Peyer's patch (tissue), 4 donors: ENCODE data around the gene SFN. TPM values are rescaled to one million over a fixed set of nuclear protein-coding genes. Genes with fewer than 3 reads are reported as not detected.

ENCODE experiments used
- DNase-seq, 3 donors: peaks; one replicate each; pipeline ENCODE4 v3.0.0-alpha.2; 2017 to 2019
- H3K27ac ChIP-seq, 4 donors: fragments of 200-600 bp; sonication (generic); one replicate each; pipeline ENCODE4 v1.5.1; 2016 to 2019
- H3K27me3 ChIP-seq, 2 donors: fragments of 200-600 bp; sonication (generic); one replicate each; pipeline ENCODE4 v1.5.1; 2019
- H3K36me3 ChIP-seq, 3 donors: fragments of 200-600 bp; sonication (generic); one replicate each; pipeline ENCODE4 v1.5.1; 2016 to 2019
- H3K4me1 ChIP-seq, 4 donors: fragments of 200-600 bp; sonication (generic); one replicate each; pipeline ENCODE4 v1.5.1; 2016 to 2019
- H3K4me3 ChIP-seq, 4 donors: fragments of 200-600 bp; sonication (generic); 1 replicate in 3 of 4; 2 replicates in 1 of 4; pipeline ENCODE4 v1.5.1; 2016 to 2019; ENCODE audit warnings: mild to moderate bottlenecking in 1 of 4
- H3K9me3 ChIP-seq, 4 donors: fragments of 200-600 bp; sonication (generic); one replicate each; pipeline ENCODE4 v1.5.1; 2016 to 2019; ENCODE audit warnings: mild to moderate bottlenecking in 1 of 4
- CTCF ChIP-seq, 6 experiments: fragments of 450-650 bp in 4 of 6; fragments of 200-600 bp in 2 of 6; sonication (generic) in 1 of 6; IDR thresholded peaks; one replicate each; pipeline ENCODE4 v1.5.1; 2017 to 2019; ENCODE audit warnings: antibody characterized with exemption in 6 of 6, mild to moderate bottlenecking in 3 of 6, moderate library complexity in 1 of 6
- POLR2A ChIP-seq, 2 donors: fragments of 450-650 bp; IDR thresholded peaks; one replicate each; pipeline ENCODE4 v1.5.1; 2017; ENCODE audit warnings: antibody characterized with exemption in 2 of 2, mild to moderate bottlenecking in 2 of 2, moderate library complexity in 2 of 2
- total RNA-seq, 4 donors: library from RNA; depleted of rRNA; stranded (reverse); fragments of >200 nt; gene quantifications; one replicate each; pipeline ENCODE4 v1.1.0, GENCODE V29; 2016

SFN gene
- total RNA-seq, 4 donors from 2014 or later, result 19.8 to 66.6 (median 44.6) TPM

DNA sequence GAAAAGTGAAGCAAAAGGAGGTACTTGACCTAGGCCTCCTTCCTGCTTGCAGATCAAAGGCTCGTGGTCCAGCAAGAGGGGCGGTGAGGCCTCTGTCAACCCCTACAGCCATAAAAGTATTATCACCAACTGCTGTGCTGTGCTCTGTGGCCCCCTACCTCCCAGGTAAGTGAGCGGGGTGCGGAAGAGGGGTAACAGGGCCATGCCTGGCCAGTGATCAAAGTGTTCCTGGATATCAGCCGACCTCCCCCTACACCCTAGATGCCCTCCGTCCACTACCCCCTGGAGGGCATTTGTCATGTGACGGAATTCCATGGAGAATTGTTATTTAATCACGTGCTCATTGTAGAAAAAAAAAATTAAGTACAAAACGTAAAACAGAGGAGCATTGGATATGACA lies 10.2 kb upstream of the SFN start:
- Histone ChIP-seq H3K9me3 (no peaks in the 10 kb centered on the region), H3K4me3 (no peak overlapping the region), H3K4me1 (peaks cover 0 to 33% (median 2%) of the 10 kb centered on the region in 4 donors), H3K36me3 (peaks cover 0 to 56% (median 0%) of the 10 kb centered on the region in 3 donors), H3K27me3 (no peaks in the 10 kb centered on the region), H3K27ac (no peak overlapping the region)
- TF ChIP-seq CTCF (IDR thresholded peaks at IDR 0.05), result no peak
- no peak for TF ChIP-seq POLR2A (IDR thresholded peaks at IDR 0.05)
- DNase-seq, result no peak

DNA sequence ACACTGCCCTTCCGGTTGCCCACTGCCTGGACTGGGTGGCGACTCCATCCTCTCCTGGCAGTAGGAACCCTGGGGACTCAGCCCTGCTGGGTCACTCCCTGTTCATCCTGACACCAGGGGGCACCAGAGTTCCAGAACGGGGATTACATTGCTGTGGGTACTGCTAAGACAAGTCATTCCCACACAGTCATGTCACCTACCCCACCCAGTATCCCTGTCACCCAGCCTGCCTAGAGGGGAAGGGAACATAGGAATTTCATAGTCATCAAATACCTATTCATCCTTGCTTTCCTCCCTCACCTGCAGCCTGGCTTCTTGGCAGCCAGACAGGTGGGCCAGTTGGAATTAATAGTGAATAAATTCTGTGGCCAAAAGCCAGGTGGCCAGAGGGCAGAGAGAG lies 9.8 kb upstream of the SFN start:
- Histone ChIP-seq H3K4me1 (peaks cover 0 to 33% (median 2%) of the 10 kb centered on the region in 4 donors), H3K9me3 (no peaks in the 10 kb centered on the region), H3K4me3 (no peak overlapping the region), H3K36me3 (peaks cover 0 to 56% (median 0%) of the 10 kb centered on the region in 3 donors), H3K27me3 (no peaks in the 10 kb centered on the region), H3K27ac (no peak overlapping the region)
- peak; percentile 53 to 94 (median 83) for TF ChIP-seq CTCF (IDR thresholded peaks at IDR 0.05)
- peak in 1 of 2 donors; percentile 23 for TF ChIP-seq POLR2A (IDR thresholded peaks at IDR 0.05)
- peak; percentile 88 to 96 (median 90) for DNase-seq

DNA sequence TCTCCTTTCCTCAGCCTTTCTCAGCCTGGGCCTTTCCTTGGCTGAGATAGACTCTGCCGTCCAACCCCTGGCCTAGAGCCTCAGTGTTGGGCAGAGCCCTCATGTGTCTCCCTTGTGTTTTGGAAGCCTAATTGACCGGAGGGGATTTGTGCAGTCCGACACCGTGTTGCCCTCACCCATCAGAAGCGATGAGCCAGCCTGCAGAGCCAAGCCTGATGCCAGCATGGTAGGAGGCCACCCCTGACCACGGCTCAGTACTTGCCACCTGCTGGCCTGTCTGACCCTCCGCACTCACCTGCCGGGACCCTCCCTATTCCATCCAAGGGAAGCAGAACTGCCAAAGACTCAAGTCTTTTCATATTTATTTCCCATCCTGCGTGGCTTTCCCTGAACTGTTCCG lies 9.3 kb upstream of the SFN start:
- H3K4me3 ChIP-seq, result no peak overlapping the region
- H3K27me3 ChIP-seq, result no peaks in the 10 kb centered on the region
- peaks cover 0 to 56% (median 0%) of the 10 kb centered on the region in 3 donors for H3K36me3 ChIP-seq
- TF ChIP-seq POLR2A (IDR thresholded peaks at IDR 0.05), result no peak
- TF ChIP-seq CTCF (IDR thresholded peaks at IDR 0.05), result no peak
- peaks cover 0 to 29% (median under 1%) of the 10 kb centered on the region in 4 donors for H3K4me1 ChIP-seq
- no peak overlapping the region for H3K27ac ChIP-seq
- DNase-seq, result no peak
- no peaks in the 10 kb centered on the region for H3K9me3 ChIP-seq

DNA sequence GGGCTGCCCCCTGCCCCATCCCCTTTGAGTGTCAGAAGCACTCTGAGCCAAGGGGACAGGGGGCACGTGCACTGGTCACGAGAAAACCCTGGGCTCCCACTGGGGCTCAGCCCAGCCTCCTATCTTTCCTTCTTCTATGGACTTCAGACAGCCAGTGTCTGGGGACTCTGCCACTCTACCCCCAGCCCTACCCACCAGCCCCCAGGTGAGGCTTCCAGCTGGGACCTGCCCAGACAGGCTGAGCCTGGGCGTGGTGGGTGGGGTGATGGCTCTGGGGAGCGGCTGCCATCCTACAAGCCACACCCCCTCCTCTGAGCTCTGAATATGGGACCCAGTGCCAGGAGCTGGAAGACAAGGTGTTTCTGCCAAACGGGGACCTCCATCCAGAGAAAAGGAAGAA lies 8.0 kb upstream of the SFN start:
- TF ChIP-seq POLR2A (IDR thresholded peaks at IDR 0.05) (no peak), CTCF (IDR thresholded peaks at IDR 0.05) (no peak)
- H3K36me3 ChIP-seq, result peaks cover 0 to 53% (median 0%) of the 10 kb centered on the region in 3 donors
- no peaks in the 10 kb centered on the region for H3K9me3 ChIP-seq
- no peak overlapping the region for H3K4me3 ChIP-seq
- H3K27me3 ChIP-seq, result no peaks in the 10 kb centered on the region
- DNase-seq, result peak in 2 of 3 donors; percentile 69 to 75
- H3K4me1 ChIP-seq, result peaks cover 0 to 19% (median 0%) of the 10 kb centered on the region in 4 donors
- H3K27ac ChIP-seq, result no peak overlapping the region

GRCh38 chr1:26855636-26856035 lies 7.3 kb upstream of the SFN start:
- H3K36me3 ChIP-seq, result peaks cover 0 to 45% (median 0%) of the 10 kb centered on the region in 3 donors
- TF ChIP-seq CTCF (IDR thresholded peaks at IDR 0.05) (no peak), POLR2A (IDR thresholded peaks at IDR 0.05) (no peak)
- no peaks in the 10 kb centered on the region for H3K27me3 ChIP-seq
- no peak overlapping the region for H3K27ac ChIP-seq
- H3K9me3 ChIP-seq, result no peaks in the 10 kb centered on the region
- H3K4me3 ChIP-seq, result no peak overlapping the region
- DNase-seq, result no peak
- peaks cover 0 to 11% (median 0%) of the 10 kb centered on the region in 4 donors for H3K4me1 ChIP-seq

DNA sequence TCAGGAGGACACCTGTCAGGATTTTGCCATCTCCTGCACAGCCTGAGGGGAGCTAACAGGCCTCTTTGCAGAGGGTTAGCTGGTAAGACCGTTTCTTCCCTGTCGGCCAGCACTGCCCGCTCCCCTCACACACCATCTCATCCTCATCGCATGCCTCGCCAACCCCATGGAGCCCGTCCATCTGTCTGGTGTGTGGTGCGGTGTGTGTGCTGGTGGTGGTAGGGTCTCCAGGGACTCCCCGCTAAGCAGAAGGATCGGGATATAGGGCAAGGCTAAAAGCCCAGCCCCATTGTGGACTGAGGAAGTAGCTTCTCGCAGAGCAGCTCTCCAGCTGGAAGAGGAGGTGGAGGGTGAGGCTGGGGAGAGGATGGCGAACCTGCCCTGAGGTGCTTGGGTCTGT lies 6.8 kb upstream of the SFN start:
- DNase-seq, result no peak
- H3K36me3 ChIP-seq, result peaks cover 0 to 40% (median 0%) of the 10 kb centered on the region in 3 donors
- TF ChIP-seq CTCF (IDR thresholded peaks at IDR 0.05), result no peak
- no peak for TF ChIP-seq POLR2A (IDR thresholded peaks at IDR 0.05)
- no peaks in the 10 kb centered on the region for H3K27me3 ChIP-seq
- H3K27ac ChIP-seq, result no peak overlapping the region
- no peaks in the 10 kb centered on the region for H3K9me3 ChIP-seq
- peaks cover 0 to 10% (median 0%) of the 10 kb centered on the region in 4 donors for H3K4me1 ChIP-seq
- no peak overlapping the region for H3K4me3 ChIP-seq
